Thyroid gland (tissue), 4 donors: ENCODE results near the gene ERBB3. TPM values are rescaled to one million over a fixed set of nuclear protein-coding genes. Genes with fewer than 3 reads are reported as not detected.

Source experiments
- DNase-seq, 2 donors: peaks; one replicate each; pipeline ENCODE4 v3.0.0-alpha.2; 2019
- H3K27ac ChIP-seq, 3 donors: fragments of 200-600 bp; sonication (generic); 1 replicate in 2 of 3; 2 replicates in 1 of 3; pipeline ENCODE4 v1.5.1; 2016 to 2019; ENCODE audit warnings: mild to moderate bottlenecking in 1 of 3, moderate library complexity in 1 of 3
- H3K27me3 ChIP-seq: fragments of 200-600 bp; sonication (generic); one replicate; pipeline ENCODE4 v1.5.1; 2019
- H3K36me3 ChIP-seq, 2 donors: fragments of 200-600 bp; sonication (generic); one replicate each; pipeline ENCODE4 v1.5.1; 2016 to 2019
- H3K4me1 ChIP-seq, 2 donors: fragments of 200-600 bp; sonication (generic); one replicate each; pipeline ENCODE4 v1.5.1; 2017 to 2019
- H3K4me3 ChIP-seq, 3 donors: fragments of 200-600 bp; sonication (generic); replicated peaks in 1 of 3; 1 replicate in 2 of 3; 2 replicates in 1 of 3; pipeline ENCODE4 v1.5.1; 2016; ENCODE audit warnings: mild to moderate bottlenecking in 1 of 3
- H3K9me3 ChIP-seq: fragments of 200-600 bp; sonication (generic); one replicate; pipeline ENCODE4 v1.5.1; 2017
- POLR2A ChIP-seq, 2 donors: fragments of 450-650 bp; IDR thresholded peaks; one replicate each; pipeline ENCODE4 v1.6.1; 2017; ENCODE audit warnings: antibody characterized with exemption in 2 of 2, mild to moderate bottlenecking in 2 of 2, moderate library complexity in 1 of 2
- WGBS, 2 donors: methylation state at CpG; one replicate each; pipeline ENCODE4 v1.1.5; 2017; 5-methylcytosine and 5-hydroxymethylcytosine counted together
- intact Hi-C: fragments of 100-400 bp; cut with DNase I; formaldehyde crosslinking; loops from one replicate; pipeline ENCODE4 v1.15.1; 2023
- total RNA-seq, 4 donors: library from RNA; depleted of rRNA; stranded (reverse); fragments of >200 nt; gene quantifications; one replicate each; pipeline ENCODE4 v1.2.3, GENCODE V29; 2016
- TF ChIP-seq, protein P1 (sequence below), 6 experiments: fragments of 200-600 bp in 3 of 6; fragments of 450-650 bp in 3 of 6; sonication (generic) in 3 of 6; IDR thresholded peaks; one replicate each; pipeline ENCODE4 v1.5.1; 2016 to 2019; ENCODE audit warnings: antibody characterized with exemption in 6 of 6, mild to moderate bottlenecking in 2 of 6, inconsistent platforms in 1 of 6, moderate library complexity in 1 of 6

Gene ERBB3
- total RNA-seq, 4 donors from 2014 or later, result 14.7 to 30.0 (median 20.4) TPM

DNA sequence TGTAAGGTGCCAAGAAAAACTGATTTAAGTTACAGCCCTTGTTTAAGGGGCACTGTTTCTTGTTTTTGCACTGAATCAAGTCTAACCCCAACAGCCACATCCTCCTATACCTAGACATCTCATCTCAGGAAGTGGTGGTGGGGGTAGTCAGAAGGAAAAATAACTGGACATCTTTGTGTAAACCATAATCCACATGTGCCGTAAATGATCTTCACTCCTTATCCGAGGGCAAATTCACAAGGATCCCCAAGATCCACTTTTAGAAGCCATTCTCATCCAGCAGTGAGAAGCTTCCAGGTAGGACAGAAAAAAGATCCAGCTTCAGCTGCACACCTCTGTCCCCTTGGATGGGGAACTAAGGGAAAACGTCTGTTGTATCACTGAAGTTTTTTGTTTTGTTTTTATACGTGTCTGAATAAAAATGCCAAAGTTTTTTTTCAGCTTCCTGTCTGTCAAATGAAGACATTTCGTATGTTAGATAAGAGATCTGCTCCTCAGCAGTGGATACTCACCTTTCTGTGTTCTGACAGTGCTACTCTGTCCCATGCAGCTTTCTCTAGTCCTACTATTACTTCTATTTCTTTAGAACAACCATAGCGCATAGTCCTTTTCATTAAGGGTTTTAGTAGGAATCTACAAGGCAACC is 23.2 kb downstream of the ERBB3 start:
- no peaks in the 10 kb centered on the region for H3K27me3 ChIP-seq
- H3K9me3 ChIP-seq, result no peaks in the 10 kb centered on the region
- intact Hi-C loops, result loop anchor here (10.0 kb wide), 1 partner anchor 58 kb away; the partner anchor contains the start of gene RPS26
- DNase-seq, result no peak
- peak overlapping the region in 1 of 3 donors; percentile 90 for H3K4me3 ChIP-seq
- TF ChIP-seq, protein P1, sequence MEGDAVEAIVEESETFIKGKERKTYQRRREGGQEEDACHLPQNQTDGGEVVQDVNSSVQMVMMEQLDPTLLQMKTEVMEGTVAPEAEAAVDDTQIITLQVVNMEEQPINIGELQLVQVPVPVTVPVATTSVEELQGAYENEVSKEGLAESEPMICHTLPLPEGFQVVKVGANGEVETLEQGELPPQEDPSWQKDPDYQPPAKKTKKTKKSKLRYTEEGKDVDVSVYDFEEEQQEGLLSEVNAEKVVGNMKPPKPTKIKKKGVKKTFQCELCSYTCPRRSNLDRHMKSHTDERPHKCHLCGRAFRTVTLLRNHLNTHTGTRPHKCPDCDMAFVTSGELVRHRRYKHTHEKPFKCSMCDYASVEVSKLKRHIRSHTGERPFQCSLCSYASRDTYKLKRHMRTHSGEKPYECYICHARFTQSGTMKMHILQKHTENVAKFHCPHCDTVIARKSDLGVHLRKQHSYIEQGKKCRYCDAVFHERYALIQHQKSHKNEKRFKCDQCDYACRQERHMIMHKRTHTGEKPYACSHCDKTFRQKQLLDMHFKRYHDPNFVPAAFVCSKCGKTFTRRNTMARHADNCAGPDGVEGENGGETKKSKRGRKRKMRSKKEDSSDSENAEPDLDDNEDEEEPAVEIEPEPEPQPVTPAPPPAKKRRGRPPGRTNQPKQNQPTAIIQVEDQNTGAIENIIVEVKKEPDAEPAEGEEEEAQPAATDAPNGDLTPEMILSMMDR (IDR thresholded peaks at IDR 0.05), result no peak
- TF ChIP-seq POLR2A (IDR thresholded peaks at IDR 0.05), result no peak
- H3K27ac ChIP-seq, result peak overlapping the region; percentile 9 to 83 (median 66)
- WGBS, 2 donors, result 58 to 65% methylated on average over 6 of the region's 6 CpGs
- H3K4me1 ChIP-seq, result peaks cover 0 to 17% of the 10 kb centered on the region in 2 donors
- peaks cover 12 to 16% of the 10 kb centered on the region in 2 donors for H3K36me3 ChIP-seq

DNA sequence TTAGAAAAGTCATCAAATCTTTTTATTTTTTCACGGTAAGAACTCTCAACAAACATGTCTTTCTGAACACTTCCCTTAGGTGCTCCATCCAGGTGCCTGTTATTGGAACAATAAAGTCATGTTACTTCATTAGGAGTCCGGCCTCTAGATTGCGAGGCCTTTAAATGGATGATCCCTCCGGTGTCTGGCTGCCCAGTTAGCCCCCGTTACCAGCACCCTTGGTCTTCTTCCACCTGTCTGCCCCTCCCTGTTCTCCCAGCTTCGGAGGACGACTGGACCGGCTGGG is 23.8 kb downstream of the ERBB3 start:
- intact Hi-C loops, result loop anchor here (10.0 kb wide), 1 partner anchor 59 kb away; the partner anchor contains the start of gene RPS26
- no peak for TF ChIP-seq POLR2A (IDR thresholded peaks at IDR 0.05)
- TF ChIP-seq, protein P1 (IDR thresholded peaks at IDR 0.05), result no peak
- H3K4me1 ChIP-seq, result peaks cover 0 to 17% of the 10 kb centered on the region in 2 donors
- peak overlapping the region in 2 of 3 donors; percentile 1 to 90 for H3K4me3 ChIP-seq
- 1 to 2% methylated on average over 8 of the region's 8 CpGs for WGBS, 2 donors
- H3K27ac ChIP-seq, result peak overlapping the region; percentile 9 to 83 (median 66)
- H3K27me3 ChIP-seq, result no peaks in the 10 kb centered on the region
- H3K36me3 ChIP-seq, result peaks cover 18 to 21% of the 10 kb centered on the region in 2 donors
- DNase-seq, result no peak
- no peaks in the 10 kb centered on the region for H3K9me3 ChIP-seq

DNA sequence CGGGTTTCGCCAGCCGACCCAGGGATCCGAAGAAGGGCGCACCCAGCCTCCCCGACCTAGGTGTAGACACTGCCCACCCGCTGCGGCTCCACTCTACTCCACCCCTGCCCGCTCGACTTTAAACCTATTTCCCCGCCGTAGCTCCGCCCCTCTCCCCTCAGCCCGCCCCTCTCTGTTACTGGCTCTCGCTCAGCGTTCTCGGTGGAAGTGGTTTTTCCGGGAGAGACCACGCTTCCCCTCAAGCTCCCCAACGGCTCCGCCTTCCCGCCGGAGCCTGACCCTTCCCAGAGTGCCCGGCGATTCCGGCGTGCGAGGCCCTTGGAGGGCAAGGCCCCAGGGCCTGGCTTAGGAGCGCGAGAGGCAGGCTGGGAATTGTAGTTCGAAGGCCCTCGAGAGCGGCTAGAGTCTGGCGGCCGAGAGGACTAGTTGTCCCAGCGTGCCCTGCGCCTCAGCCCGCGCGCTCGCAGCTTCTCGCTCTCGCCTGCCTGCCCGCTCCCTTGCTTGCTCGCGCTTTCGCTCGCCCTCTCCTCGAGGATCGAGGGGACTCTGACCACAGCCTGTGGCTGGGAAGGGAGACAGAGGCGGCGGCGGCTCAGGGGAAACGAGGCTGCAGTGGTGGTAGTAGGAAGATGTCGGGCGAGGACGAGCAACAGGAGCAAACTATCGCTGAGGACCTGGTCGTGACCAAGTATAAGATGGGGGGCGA is 24.3 kb downstream of the ERBB3 start, which contains the start of gene PA2G4:
Gene PA2G4 (plus strand): TSS at position 451 of the 706 bp plus-strand sequence. CDS start 179 bp downstream, at position 630.
- intact Hi-C loops, result loop anchor here (10.0 kb wide), 1 partner anchor 59 kb away; the partner anchor contains the start of gene RPS26
- TF ChIP-seq POLR2A (IDR thresholded peaks at IDR 0.05), result peak; percentile 58 to 97
- TF ChIP-seq, protein P1 (IDR thresholded peaks at IDR 0.05), result peak in 1 of 6 experiments; percentile 4
- H3K36me3 ChIP-seq, result peaks cover 23 to 24% of the 10 kb centered on the region in 2 donors

DNA sequence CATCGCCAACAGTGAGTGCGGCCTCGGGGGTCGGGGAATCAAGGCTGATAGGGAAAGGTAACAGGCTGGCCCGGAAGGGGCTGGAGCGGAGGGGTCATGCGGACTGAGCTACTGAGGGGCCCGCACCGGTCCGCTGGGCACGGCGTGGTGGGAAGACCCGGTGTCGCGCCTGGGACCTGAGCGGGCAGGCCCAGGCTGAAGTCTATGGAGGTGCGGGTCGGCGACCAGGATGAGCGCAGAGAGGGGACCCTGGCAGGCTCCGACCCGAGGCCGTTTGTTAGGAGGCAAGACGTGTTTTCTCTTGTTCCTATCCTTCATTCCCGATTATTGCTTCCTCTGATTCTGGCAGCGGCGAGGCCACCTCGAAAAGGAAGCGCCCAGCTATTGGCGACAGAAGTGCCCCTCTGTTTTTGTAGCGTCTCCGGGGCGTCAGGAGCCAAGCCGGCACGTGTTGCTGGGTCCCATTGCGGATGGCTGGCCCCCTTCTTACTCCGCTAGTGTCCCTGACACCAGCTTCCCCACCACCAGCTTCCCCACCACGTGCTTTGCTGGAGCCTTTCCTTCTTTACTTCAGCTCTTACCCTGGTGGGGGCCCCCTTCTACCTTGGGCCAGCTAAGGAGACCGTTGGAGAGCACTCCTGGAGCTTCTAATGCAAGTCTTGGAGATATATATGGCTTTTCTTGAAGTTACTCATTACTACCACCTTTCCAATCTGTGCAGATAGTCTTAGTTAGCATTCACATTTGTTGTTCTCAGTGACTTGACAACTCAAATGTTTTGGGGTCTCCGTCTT is 25.0 kb downstream of the ERBB3 start:
- WGBS, 2 donors, result 1 to 2% methylated on average over 30 to 36 of the region's 40 CpGs
- Histone ChIP-seq H3K27ac (peak overlapping the region; percentile 66 to 83 (median 76)), H3K4me3 (peak overlapping the region; percentile 70 to 96 (median 90)), H3K27me3 (no peaks in the 10 kb centered on the region), H3K4me1 (peaks cover 0 to 17% of the 10 kb centered on the region in 2 donors), H3K36me3 (peaks cover 30 to 32% of the 10 kb centered on the region in 2 donors), H3K9me3 (no peaks in the 10 kb centered on the region)
- intact Hi-C loops, result loop anchor here (10.0 kb wide), 1 partner anchor 60 kb away; the partner anchor contains the start of gene RPS26
- TF ChIP-seq, protein P1 (IDR thresholded peaks at IDR 0.05), result no peak
- TF ChIP-seq POLR2A (IDR thresholded peaks at IDR 0.05), result no peak
- DNase-seq, result peak; percentile 32 to 54

More for the DNA sequence above, 24.3 kb downstream of the ERBB3 start, which contains the start of gene PA2G4:
- no peaks in the 10 kb centered on the region for H3K9me3 ChIP-seq
- H3K27ac ChIP-seq, result peak within 1 kb of the TSS; percentile 66 to 83 (median 76)
- peak within 1 kb of the TSS; percentile 70 to 96 (median 90) for H3K4me3 ChIP-seq
- H3K27me3 ChIP-seq, result no peaks in the 10 kb centered on the region
- H3K4me1 ChIP-seq, result peaks cover 0 to 17% of the 10 kb centered on the region in 2 donors
- DNase-seq, result peak; percentile 98 to 99
- WGBS, 2 donors, result 1% methylated on average over 44 to 56 of the region's 60 CpGs
